H1 (cell line): ENCODE data around the gene SLC22A2. TPM values are rescaled to one million over a fixed set of nuclear protein-coding genes. Genes with fewer than 3 reads are reported as not detected.

Experiments
- CTBP2 ChIP-seq: IDR thresholded peaks from 2 replicates; pipeline ENCODE4 v1.7.0; 2011; ENCODE audit warnings: borderline replicate concordance, mild to moderate bottlenecking, moderate library complexity, mixed read lengths, low read length; ENCODE audit not compliant: insufficient read depth, insufficient read length
- EGR1 ChIP-seq: IDR thresholded peaks from 2 replicates; pipeline ENCODE4 v1.6.1; 2011; ENCODE audit warnings: low read depth, low read length, borderline replicate concordance
- MAX ChIP-seq: IDR thresholded peaks from 2 replicates; pipeline ENCODE4 v1.6.1; 2012; ENCODE audit warnings: inconsistent platforms
- NANOG ChIP-seq: IDR thresholded peaks from 2 replicates; pipeline ENCODE4 v1.6.1; 2011; ENCODE audit warnings: low read length, low read depth, mild to moderate bottlenecking, inconsistent platforms; ENCODE audit not compliant: insufficient read depth, poor library complexity, severe bottlenecking
- TEAD4 ChIP-seq: IDR thresholded peaks from 2 replicates; pipeline ENCODE4 v1.6.1; 2012; ENCODE audit warnings: low read depth, low read length, inconsistent platforms, mixed read lengths
- polyA plus RNA-seq, 7 experiments: library from polyadenylated mRNA; depleted of rRNA in 3 of 7; stranded (reverse) in 5 of 7; unstranded in 2 of 7; fragments of >200 nt in 5 of 7; fragments of 200-250 nt in 2 of 7; gene quantifications; 1 replicate in 5 of 7; 2 replicates in 1 of 7; 4 replicates in 1 of 7; pipeline versions ENCODE4 v1.2.1 to v1.2.3, GENCODE V29; 2011 to 2013; ENCODE audit warnings: missing spikeins in 2 of 7, mixed read lengths in 2 of 7
- total RNA-seq: library from RNA; stranded (reverse); fragmentation: NEBNext Ultra II Directional; extraction: Animal tissue kit (Norgen Biotek cat#: 25700); gene quantifications from 2 replicates; pipeline ENCODE4 v1.2.1, GENCODE V29; 2021
- TF ChIP-seq, protein P1 (sequence below): fragments of 300-600 bp; sonication (generic); IDR thresholded peaks from 2 replicates; pipeline ENCODE4 v1.7.1; 2012; ENCODE audit warnings: low read length, moderate library complexity, mild to moderate bottlenecking, inconsistent platforms; ENCODE audit not compliant: insufficient replicate concordance

The SLC22A2 gene
- total and polyA plus RNA-seq, 2 of the 8 experiments (the other 6 are each of a cell fraction or from before 2014, with no cell fraction given): 0.23 to 1.4 TPM

DNA sequence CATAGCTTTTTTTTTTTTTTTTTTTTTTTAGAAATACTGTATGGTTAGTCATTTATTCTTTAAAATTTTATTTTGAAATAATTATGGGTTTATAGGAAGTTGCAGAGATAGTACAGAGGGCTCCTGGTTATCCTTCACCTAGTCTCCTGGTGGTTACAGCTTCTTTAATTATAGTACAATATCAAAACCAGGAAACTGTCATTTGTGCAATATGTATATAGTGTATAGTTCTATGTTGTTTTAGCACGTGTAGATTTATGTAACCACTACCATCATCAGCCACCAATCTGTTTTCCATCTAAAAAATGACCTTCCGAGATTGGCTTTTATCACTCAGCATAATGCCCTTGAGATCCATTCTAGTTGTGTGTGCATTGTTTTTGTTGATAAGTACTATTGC lies 54.7 kb downstream of the SLC22A2 start (continued):
- TF ChIP-seq, protein P1, sequence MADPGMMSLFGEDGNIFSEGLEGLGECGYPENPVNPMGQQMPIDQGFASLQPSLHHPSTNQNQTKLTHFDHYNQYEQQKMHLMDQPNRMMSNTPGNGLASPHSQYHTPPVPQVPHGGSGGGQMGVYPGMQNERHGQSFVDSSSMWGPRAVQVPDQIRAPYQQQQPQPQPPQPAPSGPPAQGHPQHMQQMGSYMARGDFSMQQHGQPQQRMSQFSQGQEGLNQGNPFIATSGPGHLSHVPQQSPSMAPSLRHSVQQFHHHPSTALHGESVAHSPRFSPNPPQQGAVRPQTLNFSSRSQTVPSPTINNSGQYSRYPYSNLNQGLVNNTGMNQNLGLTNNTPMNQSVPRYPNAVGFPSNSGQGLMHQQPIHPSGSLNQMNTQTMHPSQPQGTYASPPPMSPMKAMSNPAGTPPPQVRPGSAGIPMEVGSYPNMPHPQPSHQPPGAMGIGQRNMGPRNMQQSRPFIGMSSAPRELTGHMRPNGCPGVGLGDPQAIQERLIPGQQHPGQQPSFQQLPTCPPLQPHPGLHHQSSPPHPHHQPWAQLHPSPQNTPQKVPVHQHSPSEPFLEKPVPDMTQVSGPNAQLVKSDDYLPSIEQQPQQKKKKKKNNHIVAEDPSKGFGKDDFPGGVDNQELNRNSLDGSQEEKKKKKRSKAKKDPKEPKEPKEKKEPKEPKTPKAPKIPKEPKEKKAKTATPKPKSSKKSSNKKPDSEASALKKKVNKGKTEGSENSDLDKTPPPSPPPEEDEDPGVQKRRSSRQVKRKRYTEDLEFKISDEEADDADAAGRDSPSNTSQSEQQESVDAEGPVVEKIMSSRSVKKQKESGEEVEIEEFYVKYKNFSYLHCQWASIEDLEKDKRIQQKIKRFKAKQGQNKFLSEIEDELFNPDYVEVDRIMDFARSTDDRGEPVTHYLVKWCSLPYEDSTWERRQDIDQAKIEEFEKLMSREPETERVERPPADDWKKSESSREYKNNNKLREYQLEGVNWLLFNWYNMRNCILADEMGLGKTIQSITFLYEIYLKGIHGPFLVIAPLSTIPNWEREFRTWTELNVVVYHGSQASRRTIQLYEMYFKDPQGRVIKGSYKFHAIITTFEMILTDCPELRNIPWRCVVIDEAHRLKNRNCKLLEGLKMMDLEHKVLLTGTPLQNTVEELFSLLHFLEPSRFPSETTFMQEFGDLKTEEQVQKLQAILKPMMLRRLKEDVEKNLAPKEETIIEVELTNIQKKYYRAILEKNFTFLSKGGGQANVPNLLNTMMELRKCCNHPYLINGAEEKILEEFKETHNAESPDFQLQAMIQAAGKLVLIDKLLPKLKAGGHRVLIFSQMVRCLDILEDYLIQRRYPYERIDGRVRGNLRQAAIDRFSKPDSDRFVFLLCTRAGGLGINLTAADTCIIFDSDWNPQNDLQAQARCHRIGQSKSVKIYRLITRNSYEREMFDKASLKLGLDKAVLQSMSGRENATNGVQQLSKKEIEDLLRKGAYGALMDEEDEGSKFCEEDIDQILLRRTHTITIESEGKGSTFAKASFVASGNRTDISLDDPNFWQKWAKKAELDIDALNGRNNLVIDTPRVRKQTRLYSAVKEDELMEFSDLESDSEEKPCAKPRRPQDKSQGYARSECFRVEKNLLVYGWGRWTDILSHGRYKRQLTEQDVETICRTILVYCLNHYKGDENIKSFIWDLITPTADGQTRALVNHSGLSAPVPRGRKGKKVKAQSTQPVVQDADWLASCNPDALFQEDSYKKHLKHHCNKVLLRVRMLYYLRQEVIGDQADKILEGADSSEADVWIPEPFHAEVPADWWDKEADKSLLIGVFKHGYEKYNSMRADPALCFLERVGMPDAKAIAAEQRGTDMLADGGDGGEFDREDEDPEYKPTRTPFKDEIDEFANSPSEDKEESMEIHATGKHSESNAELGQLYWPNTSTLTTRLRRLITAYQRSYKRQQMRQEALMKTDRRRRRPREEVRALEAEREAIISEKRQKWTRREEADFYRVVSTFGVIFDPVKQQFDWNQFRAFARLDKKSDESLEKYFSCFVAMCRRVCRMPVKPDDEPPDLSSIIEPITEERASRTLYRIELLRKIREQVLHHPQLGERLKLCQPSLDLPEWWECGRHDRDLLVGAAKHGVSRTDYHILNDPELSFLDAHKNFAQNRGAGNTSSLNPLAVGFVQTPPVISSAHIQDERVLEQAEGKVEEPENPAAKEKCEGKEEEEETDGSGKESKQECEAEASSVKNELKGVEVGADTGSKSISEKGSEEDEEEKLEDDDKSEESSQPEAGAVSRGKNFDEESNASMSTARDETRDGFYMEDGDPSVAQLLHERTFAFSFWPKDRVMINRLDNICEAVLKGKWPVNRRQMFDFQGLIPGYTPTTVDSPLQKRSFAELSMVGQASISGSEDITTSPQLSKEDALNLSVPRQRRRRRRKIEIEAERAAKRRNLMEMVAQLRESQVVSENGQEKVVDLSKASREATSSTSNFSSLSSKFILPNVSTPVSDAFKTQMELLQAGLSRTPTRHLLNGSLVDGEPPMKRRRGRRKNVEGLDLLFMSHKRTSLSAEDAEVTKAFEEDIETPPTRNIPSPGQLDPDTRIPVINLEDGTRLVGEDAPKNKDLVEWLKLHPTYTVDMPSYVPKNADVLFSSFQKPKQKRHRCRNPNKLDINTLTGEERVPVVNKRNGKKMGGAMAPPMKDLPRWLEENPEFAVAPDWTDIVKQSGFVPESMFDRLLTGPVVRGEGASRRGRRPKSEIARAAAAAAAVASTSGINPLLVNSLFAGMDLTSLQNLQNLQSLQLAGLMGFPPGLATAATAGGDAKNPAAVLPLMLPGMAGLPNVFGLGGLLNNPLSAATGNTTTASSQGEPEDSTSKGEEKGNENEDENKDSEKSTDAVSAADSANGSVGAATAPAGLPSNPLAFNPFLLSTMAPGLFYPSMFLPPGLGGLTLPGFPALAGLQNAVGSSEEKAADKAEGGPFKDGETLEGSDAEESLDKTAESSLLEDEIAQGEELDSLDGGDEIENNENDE: no peak
- TF ChIP-seq EGR1: no peak
- TF ChIP-seq NANOG: no peak
- no peak for TF ChIP-seq MAX
- no peak for TF ChIP-seq CTBP2
- TF ChIP-seq TEAD4: no peak
